ENCODE data around the gene SEC24C. TPM values are rescaled to one million over a fixed set of nuclear protein-coding genes. Genes with fewer than 3 reads are reported as not detected.

SEC24C gene, protein sequence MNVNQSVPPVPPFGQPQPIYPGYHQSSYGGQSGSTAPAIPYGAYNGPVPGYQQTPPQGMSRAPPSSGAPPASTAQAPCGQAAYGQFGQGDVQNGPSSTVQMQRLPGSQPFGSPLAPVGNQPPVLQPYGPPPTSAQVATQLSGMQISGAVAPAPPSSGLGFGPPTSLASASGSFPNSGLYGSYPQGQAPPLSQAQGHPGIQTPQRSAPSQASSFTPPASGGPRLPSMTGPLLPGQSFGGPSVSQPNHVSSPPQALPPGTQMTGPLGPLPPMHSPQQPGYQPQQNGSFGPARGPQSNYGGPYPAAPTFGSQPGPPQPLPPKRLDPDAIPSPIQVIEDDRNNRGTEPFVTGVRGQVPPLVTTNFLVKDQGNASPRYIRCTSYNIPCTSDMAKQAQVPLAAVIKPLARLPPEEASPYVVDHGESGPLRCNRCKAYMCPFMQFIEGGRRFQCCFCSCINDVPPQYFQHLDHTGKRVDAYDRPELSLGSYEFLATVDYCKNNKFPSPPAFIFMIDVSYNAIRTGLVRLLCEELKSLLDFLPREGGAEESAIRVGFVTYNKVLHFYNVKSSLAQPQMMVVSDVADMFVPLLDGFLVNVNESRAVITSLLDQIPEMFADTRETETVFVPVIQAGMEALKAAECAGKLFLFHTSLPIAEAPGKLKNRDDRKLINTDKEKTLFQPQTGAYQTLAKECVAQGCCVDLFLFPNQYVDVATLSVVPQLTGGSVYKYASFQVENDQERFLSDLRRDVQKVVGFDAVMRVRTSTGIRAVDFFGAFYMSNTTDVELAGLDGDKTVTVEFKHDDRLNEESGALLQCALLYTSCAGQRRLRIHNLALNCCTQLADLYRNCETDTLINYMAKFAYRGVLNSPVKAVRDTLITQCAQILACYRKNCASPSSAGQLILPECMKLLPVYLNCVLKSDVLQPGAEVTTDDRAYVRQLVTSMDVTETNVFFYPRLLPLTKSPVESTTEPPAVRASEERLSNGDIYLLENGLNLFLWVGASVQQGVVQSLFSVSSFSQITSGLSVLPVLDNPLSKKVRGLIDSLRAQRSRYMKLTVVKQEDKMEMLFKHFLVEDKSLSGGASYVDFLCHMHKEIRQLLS
- 48.7 and 69.4 TPM in 2 replicates for total RNA-seq

DNA sequence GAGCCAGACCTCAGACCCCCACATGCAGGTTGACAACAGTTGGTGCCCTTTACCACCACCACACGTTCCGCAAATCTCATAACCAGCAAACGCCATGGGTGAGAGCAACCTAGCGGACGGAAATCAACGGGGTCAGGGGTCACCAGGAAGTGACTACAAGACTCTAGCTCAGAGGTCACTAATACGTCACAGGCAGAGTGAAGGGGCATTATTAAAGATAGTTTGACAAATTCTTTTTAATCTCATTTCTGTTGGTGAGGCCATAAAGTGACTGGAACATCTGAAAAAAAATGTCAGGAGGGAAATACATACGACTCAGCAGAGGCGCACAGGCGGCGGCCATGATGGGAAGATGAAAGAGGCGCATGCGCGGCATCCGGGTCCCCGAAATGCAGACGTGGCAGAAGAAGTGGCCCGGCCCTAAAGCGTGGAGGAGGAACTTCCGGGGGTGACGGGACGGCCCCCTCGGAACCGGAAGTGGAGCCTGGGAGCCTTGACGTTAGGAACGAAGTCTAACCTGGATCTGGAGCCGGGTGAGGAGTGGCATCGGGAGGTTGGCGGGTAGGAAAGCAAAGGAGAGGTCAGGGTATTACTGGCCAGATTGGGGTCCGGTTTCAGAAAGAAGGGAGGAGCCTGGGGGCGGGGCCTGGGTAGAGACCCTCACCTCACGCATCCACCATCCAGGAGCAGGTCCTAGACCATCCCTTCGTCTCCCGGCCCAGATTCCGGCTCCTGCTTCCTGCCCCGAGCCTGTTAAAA, at the start of gene SEC24C:
Gene SEC24C (plus strand): TSS at position 468 of the 759 bp plus-strand sequence. CDS start 2,461 bp downstream, outside the sequence.

DNA sequence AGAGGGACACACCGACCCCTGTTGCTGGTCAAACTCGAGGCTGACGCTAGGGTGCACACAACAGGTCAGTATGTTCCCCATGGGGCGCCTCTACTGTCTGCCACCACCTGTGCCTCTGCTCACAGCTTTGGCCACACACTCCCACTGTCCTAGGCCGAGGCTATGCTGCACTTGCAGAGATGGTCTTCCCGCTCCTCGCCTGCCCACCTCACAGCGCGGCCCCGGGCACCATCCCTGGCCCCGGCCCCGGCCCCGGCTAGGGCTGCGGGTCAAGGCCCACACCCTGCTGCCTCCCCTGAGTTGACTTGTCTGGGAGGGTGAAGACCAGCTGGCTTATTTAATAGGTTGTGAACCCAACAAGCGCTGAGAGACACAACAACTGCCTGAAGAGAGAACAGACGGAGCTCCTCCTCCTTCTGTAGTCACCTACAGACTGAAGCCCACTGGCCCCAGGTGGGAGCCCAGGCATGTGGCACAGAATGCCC, 46.5 kb upstream of the SEC24C start, which contains the start of gene AGAP5:
Gene AGAP5 (minus strand): TSS at position 435 of the 485 bp plus-strand sequence. CDS start 354 bp downstream, at position 81.

DNA sequence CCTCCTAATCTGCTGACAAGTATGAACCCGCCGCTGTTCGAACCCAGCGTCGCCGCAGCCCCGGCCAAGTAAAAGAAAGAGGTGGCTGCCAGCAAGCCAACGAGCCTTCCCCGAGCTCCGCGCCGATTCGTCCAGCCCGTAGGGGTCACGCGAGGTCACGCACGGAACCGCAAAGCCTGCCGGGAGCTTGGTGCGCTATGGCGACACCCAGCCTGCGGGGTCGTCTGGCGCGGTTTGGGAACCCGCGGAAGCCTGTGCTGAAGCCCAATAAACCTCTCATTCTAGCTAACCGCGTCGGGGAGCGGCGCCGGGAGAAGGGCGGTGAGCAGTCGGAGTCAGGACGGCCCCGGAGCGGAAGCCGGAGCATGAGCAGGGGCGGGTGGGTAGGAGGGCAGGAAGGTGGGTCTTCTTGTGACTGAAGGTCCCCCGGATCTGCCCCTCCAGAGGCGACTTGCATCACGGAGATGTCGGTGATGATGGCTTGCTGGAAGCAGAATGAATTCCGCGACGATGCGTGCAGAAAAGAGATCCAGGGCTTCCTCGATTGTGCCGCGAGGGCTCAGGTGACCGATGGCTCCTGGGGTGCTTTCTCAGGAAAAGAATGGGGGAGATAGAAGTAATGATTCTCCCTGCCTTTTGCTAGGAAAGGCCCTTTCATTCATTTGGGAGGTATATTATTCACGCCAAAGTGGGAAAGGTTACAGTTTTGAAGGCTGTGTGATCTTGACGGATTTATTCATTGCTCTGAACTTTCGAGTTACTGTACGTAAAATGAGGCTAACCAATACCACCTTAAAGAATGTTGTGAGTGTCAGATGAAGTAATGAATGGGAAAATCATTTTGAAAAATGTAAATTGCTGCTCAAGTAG, 37.9 kb downstream of the SEC24C start, which contains the start of gene CHCHD1:
Gene CHCHD1 (plus strand): TSS at position 170 of the 870 bp plus-strand sequence. CDS start 28 bp downstream, at position 198.

DNA sequence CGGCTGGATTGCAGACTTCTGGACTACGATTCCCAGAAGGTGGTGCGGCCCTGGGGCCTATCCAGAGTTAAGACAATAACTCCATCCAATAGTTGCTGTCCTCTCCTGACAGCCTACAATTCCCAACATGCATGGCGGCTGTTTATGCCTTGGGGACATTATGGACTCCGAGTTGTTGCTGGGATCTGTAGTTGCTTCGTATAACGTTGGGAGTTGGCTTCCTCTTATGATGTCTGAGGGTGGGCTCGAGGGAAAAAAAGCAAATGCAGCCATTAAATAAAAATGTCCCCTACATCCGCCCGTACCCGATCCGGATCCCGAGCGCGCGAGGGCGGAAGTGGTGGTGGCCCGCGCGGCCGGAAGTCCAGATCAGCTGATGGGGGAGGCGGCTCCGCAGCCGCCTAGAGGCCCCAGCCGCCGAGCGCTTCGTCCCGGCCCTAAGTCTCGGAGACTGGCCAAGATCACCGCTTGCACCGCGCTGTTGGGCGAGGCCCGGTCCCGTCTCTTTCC, 41.1 kb downstream of the SEC24C start, which contains the start of gene ZSWIM8:
Gene ZSWIM8 (plus strand): TSS at position 396 of the 510 bp plus-strand sequence. CDS start 273 bp downstream, outside the sequence.

Other genes starting within 250 kb of the SEC24C start
- 17.2 and 20.8 TPM in 2 replicates for gene PPP3CB, start 248.3 kb upstream of the SEC24C start, total RNA-seq
- 7.0 and 17.1 TPM in 2 replicates for gene USP54, start 153.0 kb upstream of the SEC24C start, total RNA-seq
- not detected in 2 replicates for gene MYOZ1, start 102.9 kb upstream of the SEC24C start, total RNA-seq
- gene SYNPO2L, start 88.3 kb upstream of the SEC24C start, total RNA-seq = 0.07 and 0.09 TPM in 2 replicates
- gene AGAP5, start 46.3 kb upstream of the SEC24C start, total RNA-seq = 0.60 and 1.5 TPM in 2 replicates
- gene CHCHD1, start 37.7 kb downstream of the SEC24C start, total RNA-seq = 55.2 and 64.0 TPM in 2 replicates
- 41.3 and 41.6 TPM in 2 replicates for gene ZSWIM8, start 41.2 kb downstream of the SEC24C start, total RNA-seq
- gene NDST2, start 67.2 kb downstream of the SEC24C start, total RNA-seq = 17.6 and 28.2 TPM in 2 replicates
- 16.4 and 25.2 TPM in 2 replicates for gene CAMK2G, start 130.2 kb downstream of the SEC24C start, total RNA-seq
- gene PLAU, start 166.8 kb downstream of the SEC24C start, total RNA-seq = 167 and 177 TPM in 2 replicates